KMS-11 (cell line): Measurements from ENCODE around the gene MRC2.

Experiments
- H2AFZ ChIP-seq: fragments of 200-600 bp; sonication (generic); 2 replicates; pipeline ENCODE4 v1.6.1; 2016; ENCODE audit warnings: antibody characterized with exemption, mixed run types, low read depth
- H3K27ac ChIP-seq: fragments of 200-600 bp; sonication (generic); 2 replicates; pipeline ENCODE4 v1.6.1; 2016; ENCODE audit warnings: mild to moderate bottlenecking, mixed run types
- H3K27me3 ChIP-seq: fragments of 200-600 bp; sonication (generic); 2 replicates; pipeline ENCODE4 v1.6.1; 2017; ENCODE audit warnings: mild to moderate bottlenecking, low read depth, mixed run types, moderate library complexity; ENCODE audit not compliant: insufficient read depth
- H3K36me3 ChIP-seq: fragments of 200-600 bp; sonication (generic); 2 replicates; pipeline ENCODE4 v1.6.1; 2017; ENCODE audit warnings: mild to moderate bottlenecking, mixed run types; ENCODE audit not compliant: insufficient read depth
- H3K4me1 ChIP-seq: fragments of 200-600 bp; sonication (generic); 2 replicates; pipeline ENCODE4 v1.6.1; 2016; ENCODE audit warnings: mild to moderate bottlenecking, low read depth, mixed run types; ENCODE audit not compliant: poor library complexity, severe bottlenecking
- H3K4me2 ChIP-seq: fragments of 200-600 bp; sonication (generic); 2 replicates; pipeline ENCODE4 v1.7.0; 2016; ENCODE audit warnings: mild to moderate bottlenecking, mixed run types
- H3K4me3 ChIP-seq: fragments of 200-600 bp; sonication (generic); IDR thresholded peaks from 2 replicates; pipeline ENCODE4 v1.6.1; 2017; ENCODE audit warnings: low read depth, low read length, mixed read lengths; ENCODE audit not compliant: insufficient read depth
- H3K79me2 ChIP-seq: fragments of 200-600 bp; sonication (generic); 2 replicates; pipeline ENCODE4 v1.6.1; 2016; ENCODE audit warnings: low read depth, mixed run types; ENCODE audit not compliant: insufficient read depth
- H3K9ac ChIP-seq: fragments of 200-600 bp; sonication (generic); 2 replicates; pipeline ENCODE4 v1.6.1; 2016; ENCODE audit warnings: mild to moderate bottlenecking, mixed run types
- H4K20me1 ChIP-seq: fragments of 200-600 bp; sonication (generic); 2 replicates; pipeline ENCODE4 v1.6.1; 2016; ENCODE audit warnings: mild to moderate bottlenecking, mixed run types; ENCODE audit not compliant: insufficient read depth
- TF ChIP-seq, protein P1 (sequence below): fragments of 200-600 bp; sonication (generic); conservative IDR thresholded peaks from 2 replicates; pipeline ENCODE4 v1.6.1; 2017; ENCODE audit warnings: low read depth, mild to moderate bottlenecking, antibody characterized with exemption, low read length, moderate library complexity, mixed read lengths

Gene MRC2

DNA sequence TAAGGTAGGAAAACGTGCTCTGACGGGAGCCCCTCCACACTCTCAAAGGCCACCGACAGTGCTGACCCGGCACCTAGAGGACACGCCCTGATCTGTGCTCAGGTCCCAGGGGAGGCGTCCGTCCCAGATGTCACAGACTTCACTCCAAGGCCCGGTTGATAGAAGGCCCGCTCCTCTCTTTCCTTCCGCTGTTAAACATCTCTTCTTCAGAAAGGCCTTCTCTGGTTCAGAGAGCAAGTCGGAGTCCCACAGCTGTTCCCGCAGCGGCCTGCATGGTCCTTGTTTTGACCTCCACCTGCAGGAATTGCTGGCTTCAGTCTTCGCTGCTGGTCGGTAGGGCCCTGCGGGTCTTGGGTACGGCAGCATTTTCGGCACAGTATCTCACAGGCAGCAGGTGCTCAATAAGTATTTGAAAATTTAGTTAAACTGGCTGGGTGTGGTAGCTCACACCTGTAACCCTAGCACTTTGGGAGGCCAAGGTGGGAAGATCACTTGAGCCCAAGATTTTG, 88.5 kb downstream of the MRC2 start:
- H3K79me2 ChIP-seq: no peaks in the 10 kb centered on the region
- H3K27ac ChIP-seq: no peak overlapping the region
- H3K4me1 ChIP-seq: no peaks in the 10 kb centered on the region
- H2AFZ ChIP-seq: no peak overlapping the region
- no peak overlapping the region for H3K4me2 ChIP-seq
- H3K4me3 ChIP-seq: no peak overlapping the region
- H4K20me1 ChIP-seq: no peaks in the 10 kb centered on the region
- TF ChIP-seq, protein P1, sequence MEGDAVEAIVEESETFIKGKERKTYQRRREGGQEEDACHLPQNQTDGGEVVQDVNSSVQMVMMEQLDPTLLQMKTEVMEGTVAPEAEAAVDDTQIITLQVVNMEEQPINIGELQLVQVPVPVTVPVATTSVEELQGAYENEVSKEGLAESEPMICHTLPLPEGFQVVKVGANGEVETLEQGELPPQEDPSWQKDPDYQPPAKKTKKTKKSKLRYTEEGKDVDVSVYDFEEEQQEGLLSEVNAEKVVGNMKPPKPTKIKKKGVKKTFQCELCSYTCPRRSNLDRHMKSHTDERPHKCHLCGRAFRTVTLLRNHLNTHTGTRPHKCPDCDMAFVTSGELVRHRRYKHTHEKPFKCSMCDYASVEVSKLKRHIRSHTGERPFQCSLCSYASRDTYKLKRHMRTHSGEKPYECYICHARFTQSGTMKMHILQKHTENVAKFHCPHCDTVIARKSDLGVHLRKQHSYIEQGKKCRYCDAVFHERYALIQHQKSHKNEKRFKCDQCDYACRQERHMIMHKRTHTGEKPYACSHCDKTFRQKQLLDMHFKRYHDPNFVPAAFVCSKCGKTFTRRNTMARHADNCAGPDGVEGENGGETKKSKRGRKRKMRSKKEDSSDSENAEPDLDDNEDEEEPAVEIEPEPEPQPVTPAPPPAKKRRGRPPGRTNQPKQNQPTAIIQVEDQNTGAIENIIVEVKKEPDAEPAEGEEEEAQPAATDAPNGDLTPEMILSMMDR: no peak
- no peaks in the 10 kb centered on the region for H3K36me3 ChIP-seq
- H3K27me3 ChIP-seq: peaks cover 3% of the 10 kb centered on the region; the same call in 1 of the 2 replicates
- no peak overlapping the region for H3K9ac ChIP-seq

GRCh38 chr17:62716834-62717588, 89.5 kb downstream of the MRC2 start:
- H3K27ac ChIP-seq: no peak overlapping the region
- H3K27me3 ChIP-seq: peaks cover 10% of the 10 kb centered on the region
- no peaks in the 10 kb centered on the region for H4K20me1 ChIP-seq
- H3K36me3 ChIP-seq: no peaks in the 10 kb centered on the region
- H3K79me2 ChIP-seq: no peaks in the 10 kb centered on the region
- no peak overlapping the region for H3K4me2 ChIP-seq
- no peak overlapping the region for H3K9ac ChIP-seq
- TF ChIP-seq, protein P1: no peak
- H3K4me1 ChIP-seq: no peaks in the 10 kb centered on the region
- no peak overlapping the region for H3K4me3 ChIP-seq
- no peak overlapping the region for H2AFZ ChIP-seq

GRCh38 chr17:62717589-62717855, 90.1 kb downstream of the MRC2 start:
- Histone ChIP-seq H3K79me2 (no peaks in the 10 kb centered on the region), H3K4me3 (no peak overlapping the region), H3K4me2 (no peak overlapping the region), H4K20me1 (no peaks in the 10 kb centered on the region), H3K4me1 (no peaks in the 10 kb centered on the region), H3K27ac (no peak overlapping the region), H2AFZ (no peak overlapping the region), H3K9ac (no peak overlapping the region), H3K27me3 (peaks cover 10% of the 10 kb centered on the region), H3K36me3 (no peaks in the 10 kb centered on the region)
- TF ChIP-seq, protein P1: no peak

- peaks cover 10% of the 10 kb centered on the region for H3K27me3 ChIP-seq
- H3K9ac ChIP-seq: no peak overlapping the region
Observed at GRCh38 chr17:62717889-62718288, 90.4 kb downstream of the MRC2 start.

More at GRCh38 chr17:62717889-62718288, 90.4 kb downstream of the MRC2 start:
- TF ChIP-seq, protein P1: no peak
- Histone ChIP-seq H3K27ac (no peak overlapping the region), H2AFZ (no peak overlapping the region), H3K4me3 (no peak overlapping the region), H3K36me3 (no peaks in the 10 kb centered on the region), H3K79me2 (no peaks in the 10 kb centered on the region), H4K20me1 (no peaks in the 10 kb centered on the region), H3K4me1 (no peaks in the 10 kb centered on the region), H3K4me2 (no peak overlapping the region)
